ENCODE results near the gene REL. TPM values are rescaled to one million over a fixed set of nuclear protein-coding genes. Genes with fewer than 3 reads are reported as not detected.

The REL gene
- total RNA-seq, 1 donor from 2014 or later: 2.4 TPM

- no peak for TF ChIP-seq CTCF (conservative IDR thresholded peaks at IDR 0.05; ENCODE audit: low read depth, low read length)
- DNase-seq (ENCODE audit: low read depth): no peak
- H3K4me3 ChIP-seq (ENCODE audit: low read depth, low read length): no peak overlapping the region
Measured at GRCh38 chr2:60838481-60838880, 42.9 kb upstream of the REL start.

- TF ChIP-seq CTCF (conservative IDR thresholded peaks at IDR 0.05; ENCODE audit: low read depth, low read length): no peak
- H3K4me3 ChIP-seq (ENCODE audit: low read depth, low read length): no peak overlapping the region
- no peak for DNase-seq (ENCODE audit: low read depth)
Measured at GRCh38 chr2:60839126-60839813, 42.1 kb upstream of the REL start.

GRCh38 chr2:60840880-60841279 lies 40.5 kb upstream of the REL start:
- TF ChIP-seq CTCF (conservative IDR thresholded peaks at IDR 0.05; ENCODE audit: low read depth, low read length): no peak
- no peak for DNase-seq (ENCODE audit: low read depth)
- H3K4me3 ChIP-seq (ENCODE audit: low read depth, low read length): no peak overlapping the region

GRCh38 chr2:60843006-60843405 lies 38.4 kb upstream of the REL start:
- H3K4me3 ChIP-seq (ENCODE audit: low read depth, low read length): no peak overlapping the region
- DNase-seq (ENCODE audit: low read depth): no peak
- no peak for TF ChIP-seq CTCF (conservative IDR thresholded peaks at IDR 0.05; ENCODE audit: low read depth, low read length)

- H3K4me3 ChIP-seq (ENCODE audit: low read depth, low read length): no peak overlapping the region
- TF ChIP-seq CTCF (conservative IDR thresholded peaks at IDR 0.05; ENCODE audit: low read depth, low read length): no peak
Measured at GRCh38 chr2:60844105-60844504, 37.3 kb upstream of the REL start.

GRCh38 chr2:60847854-60848253 lies 33.5 kb upstream of the REL start:
- no peak for DNase-seq (ENCODE audit: low read depth)
- no peak overlapping the region for H3K4me3 ChIP-seq (ENCODE audit: low read depth, low read length)
- no peak for TF ChIP-seq CTCF (conservative IDR thresholded peaks at IDR 0.05; ENCODE audit: low read depth, low read length)

More at GRCh38 chr2:60844105-60844504, 37.3 kb upstream of the REL start:
- no peak for DNase-seq (ENCODE audit: low read depth)

GRCh38 chr2:60849187-60849586 lies 32.2 kb upstream of the REL start:
- DNase-seq (ENCODE audit: low read depth): no peak
- no peak for TF ChIP-seq CTCF (conservative IDR thresholded peaks at IDR 0.05; ENCODE audit: low read depth, low read length)
- H3K4me3 ChIP-seq (ENCODE audit: low read depth, low read length): no peak overlapping the region

All from epithelial cell of proximal tubule (primary cell).